Measurements from ENCODE around the gene KCNK7.

KCNK7 gene

DNA sequence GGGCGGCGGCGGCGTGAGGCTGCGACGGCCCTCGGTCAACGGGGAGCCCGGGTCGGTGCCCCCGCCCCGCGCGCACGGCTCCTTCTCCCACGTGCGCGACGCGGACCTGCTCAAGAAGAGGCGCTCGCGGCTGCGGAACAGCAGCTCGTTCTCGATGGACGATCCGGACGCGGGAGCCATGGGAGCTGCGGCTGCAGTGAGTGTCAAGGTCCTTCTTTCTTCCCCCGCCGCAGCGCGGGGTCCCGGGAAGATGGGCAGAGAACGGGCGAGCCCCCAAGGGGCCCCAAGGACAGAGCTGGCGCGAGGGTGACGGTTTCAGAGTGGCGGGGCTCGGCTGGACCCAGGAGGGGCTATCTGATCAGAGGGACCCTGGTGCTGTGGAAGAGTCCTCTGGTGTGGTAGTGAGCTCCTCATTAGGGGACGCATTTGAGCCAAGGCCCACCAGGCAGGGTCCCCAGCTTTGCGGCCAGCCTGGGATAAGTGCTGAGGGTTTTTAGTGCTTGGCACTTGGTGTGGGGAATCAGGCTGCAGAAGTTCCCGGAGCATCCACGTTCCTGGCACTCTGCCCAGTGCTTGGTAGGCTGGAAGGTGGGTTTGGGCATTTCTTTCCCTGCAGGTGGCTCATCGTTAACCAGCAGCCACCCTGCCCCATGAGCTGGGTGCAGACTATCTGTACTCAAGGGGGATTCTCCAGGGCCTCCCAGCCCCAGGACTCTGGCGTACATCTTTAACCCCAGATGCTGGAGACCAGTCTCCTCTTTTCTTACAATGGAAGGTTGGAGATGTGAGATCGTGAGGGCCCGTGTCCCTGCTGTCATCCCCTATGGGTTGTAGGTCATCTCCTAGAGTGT is 10.0 kb downstream of the KCNK7 start:
- no peak for DNase-seq

DNA sequence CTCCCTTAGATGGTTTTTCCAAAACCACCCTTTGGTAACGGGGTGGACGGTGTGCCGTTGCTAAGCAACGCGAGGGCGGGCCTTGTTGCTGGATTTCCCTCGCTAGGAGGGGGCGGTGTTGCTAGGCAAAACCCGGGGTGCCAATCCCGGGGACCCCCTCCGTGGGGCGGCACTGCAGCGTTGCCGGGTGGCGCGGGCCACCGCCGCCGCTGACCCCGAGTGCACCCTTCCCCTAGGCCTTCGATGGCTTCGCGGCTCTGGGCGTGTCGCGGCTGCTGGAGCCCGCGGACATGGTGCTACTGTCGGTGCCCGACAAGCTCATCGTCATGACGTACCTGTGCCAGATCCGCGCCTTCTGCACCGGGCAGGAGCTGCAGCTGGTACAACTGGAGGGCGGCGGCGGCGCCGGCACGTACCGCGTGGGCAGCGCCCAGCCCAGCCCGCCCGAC is 10.9 kb downstream of the KCNK7 start:
- no peak for DNase-seq

DNA sequence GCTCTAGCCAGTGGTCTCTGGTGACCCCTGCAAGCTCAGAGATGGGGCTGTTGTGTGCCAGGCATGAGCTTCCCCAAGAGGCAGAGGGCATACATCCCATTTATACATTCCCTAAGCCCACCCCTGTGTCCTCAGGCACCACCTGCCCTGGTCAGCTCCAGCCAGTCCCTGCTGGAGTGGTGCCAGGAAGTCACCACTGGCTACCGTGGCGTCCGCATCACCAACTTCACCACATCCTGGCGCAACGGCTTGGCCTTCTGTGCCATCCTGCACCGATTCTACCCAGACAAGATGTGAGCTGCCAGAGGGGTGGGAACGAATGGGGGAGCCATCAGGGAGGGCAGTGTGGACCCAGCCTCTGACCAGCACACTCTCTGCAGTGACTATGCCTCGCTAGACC is 11.5 kb downstream of the KCNK7 start:
- DNase-seq: no peak

DNA sequence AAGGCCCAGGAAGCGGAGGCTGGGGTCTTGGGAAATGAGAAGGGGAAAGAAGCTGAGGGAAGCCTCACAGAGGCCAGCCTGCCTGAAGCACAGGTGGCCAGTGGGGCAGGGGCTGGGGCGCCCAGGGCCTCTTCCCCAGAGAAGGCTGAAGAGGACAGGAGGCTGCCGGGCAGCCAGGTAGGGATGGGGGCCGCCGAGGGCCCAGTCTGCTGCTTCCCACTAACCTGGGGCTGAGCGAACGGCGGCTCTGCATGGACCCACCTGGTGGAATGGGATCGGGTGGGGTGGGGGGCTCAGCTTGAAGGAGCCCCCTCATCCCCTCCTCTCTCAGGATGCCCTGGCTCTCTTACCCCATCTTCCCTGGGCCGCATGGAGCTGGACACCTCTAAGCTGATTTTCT is 12.0 kb downstream of the KCNK7 start:
- DNase-seq: no peak

DNA sequence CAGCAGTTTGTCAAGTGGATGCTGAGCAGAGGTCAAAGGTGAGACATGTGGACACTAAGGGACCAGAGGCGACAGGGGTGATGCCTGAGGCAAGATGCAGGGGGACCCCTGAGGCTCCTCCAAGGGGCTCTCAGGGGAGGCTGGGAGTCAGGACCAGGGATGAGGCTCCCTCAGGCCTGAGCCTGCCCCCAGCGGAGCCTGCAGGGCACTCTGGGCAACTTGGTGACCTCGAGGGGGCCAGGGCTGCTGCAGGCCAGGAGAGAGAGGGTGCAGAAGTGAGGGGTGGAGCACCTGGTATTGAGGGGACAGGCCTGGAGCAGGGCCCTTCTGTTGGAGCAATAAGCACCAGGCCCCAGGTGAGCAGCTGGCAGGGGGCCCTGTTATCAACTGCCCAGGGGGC is 13.7 kb downstream of the KCNK7 start:
- DNase-seq: no peak

DNA sequence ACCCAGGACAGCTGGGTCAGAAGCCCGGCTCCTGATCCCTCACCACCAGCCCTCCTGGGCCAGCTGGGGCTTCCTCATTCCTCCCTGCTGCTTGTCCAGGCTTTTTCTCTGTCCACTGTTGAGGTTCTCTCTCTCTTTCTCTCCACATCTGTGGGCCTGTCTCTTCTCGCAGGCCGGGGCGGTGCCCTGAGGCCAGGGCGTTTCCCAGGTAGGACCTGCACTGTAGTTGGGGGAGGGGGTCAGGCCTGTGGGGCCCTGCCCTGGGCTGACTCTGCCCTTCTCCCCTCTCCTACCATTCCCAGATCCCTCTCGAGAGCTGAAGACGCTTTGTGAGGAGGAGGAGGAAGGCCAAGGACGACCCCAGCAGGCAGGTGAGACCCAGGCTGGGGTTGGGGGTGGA is 14.8 kb downstream of the KCNK7 start:
- DNase-seq: no peak

DNA sequence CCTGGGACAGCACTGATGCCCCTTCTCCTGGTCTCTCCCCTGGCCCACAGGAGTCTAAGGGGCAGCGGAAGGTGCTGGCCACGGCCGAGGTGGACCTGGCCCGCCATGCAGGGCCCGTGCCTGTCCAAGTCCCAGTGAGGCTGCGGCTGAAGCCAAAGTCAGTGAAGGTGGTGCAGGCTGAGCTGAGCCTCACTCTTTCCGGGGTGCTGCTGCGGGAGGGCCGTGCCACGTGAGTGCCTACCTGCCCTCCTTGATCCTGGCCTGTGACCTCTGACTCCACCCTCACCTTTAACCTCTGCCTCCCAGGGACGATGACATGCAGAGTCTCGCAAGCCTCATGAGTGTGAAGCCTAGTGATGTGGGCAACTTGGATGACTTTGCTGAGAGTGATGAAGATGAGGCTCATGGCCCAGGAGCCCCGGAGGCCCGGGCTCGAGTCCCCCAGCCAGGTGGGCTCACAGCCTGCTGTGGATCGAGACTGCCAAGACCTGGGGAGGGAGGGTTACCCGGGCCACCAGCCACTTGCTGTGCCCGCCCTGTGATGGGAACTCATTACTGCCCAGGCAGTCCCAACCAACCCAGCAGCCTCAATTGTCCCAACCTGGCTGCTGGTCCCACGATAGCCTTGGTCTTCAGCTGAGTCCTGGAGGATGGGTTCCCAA is 15.4 kb downstream of the KCNK7 start:
- DNase-seq: no peak

DNA sequence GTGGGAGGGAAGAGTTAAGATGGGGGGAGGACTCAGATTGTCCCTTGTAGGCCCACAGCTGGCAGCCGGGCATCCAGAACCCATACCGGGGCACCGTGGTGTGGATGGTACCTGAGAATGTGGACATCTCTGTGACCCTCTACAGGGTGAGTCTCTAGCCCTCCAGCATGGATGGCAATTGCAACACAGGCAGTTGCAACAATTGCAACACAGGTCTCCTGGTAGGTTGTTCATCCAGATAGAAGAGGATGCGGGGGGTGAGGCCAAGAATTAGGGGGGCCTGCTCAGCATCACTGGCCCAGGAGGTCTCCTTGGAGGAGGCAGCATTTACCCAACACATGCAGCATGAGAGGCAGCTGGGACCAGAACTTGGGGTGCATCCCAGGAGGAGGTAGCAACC is 16.3 kb downstream of the KCNK7 start:
- no peak for DNase-seq

DNA sequence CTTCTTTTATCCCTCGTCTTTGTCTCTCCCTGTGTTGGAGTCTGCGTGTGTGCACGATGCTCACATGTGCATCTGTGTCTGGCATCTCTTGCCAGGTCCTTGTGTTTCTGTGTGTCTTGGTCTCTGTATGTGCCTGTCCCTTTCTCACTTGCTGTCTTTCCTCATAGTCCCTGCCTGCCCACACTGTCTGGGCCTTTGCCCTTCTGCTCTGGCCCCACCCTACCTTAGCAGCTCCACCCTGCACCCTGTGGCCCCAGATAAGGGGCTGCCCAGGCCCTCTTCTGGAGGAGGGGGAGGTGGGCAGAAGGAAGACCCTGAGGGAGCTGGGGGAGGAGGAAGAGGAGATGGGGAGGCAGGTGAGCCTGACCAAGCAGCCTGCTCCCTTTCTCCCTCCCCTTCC is 16.9 kb downstream of the KCNK7 start:
- DNase-seq: no peak

DNA sequence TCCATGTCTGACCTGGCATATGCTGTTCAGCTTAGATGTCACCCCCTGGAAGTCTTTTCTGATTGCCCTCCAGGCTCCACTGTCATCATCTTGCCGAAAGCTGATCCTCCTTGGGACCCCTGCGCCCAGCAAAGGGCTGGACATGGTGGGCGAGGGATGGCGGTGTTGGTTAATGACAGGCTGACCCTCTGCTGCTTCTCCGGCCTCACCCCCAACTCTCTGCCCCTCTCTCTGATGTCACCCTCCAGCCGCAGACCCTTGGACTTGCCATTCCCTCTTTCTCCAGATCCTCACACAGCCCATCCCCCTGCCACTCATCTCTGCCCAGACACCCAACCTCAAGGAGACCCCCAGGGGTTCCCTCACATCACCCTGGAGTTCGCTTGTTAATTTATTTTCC is 17.5 kb downstream of the KCNK7 start:
- DNase-seq: no peak

DNA sequence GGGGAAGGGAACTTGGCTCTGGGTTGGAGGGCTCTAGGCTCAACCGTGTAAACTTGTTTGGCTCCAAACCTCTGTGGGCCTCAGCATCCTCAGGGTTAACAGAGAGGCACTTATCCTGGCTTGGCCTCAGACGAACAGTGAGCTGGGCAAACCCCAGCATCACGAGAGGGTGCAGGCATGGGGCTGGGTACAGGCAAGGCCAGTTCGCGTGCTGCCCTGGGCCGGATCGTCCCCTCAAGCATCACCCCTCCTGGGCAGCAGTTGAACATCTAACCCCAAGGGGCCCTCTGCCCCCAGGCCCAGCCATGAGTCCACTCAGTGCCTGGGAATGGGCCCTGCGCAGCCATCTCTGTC is 17.9 kb downstream of the KCNK7 start:
- no peak for DNase-seq

DNA sequence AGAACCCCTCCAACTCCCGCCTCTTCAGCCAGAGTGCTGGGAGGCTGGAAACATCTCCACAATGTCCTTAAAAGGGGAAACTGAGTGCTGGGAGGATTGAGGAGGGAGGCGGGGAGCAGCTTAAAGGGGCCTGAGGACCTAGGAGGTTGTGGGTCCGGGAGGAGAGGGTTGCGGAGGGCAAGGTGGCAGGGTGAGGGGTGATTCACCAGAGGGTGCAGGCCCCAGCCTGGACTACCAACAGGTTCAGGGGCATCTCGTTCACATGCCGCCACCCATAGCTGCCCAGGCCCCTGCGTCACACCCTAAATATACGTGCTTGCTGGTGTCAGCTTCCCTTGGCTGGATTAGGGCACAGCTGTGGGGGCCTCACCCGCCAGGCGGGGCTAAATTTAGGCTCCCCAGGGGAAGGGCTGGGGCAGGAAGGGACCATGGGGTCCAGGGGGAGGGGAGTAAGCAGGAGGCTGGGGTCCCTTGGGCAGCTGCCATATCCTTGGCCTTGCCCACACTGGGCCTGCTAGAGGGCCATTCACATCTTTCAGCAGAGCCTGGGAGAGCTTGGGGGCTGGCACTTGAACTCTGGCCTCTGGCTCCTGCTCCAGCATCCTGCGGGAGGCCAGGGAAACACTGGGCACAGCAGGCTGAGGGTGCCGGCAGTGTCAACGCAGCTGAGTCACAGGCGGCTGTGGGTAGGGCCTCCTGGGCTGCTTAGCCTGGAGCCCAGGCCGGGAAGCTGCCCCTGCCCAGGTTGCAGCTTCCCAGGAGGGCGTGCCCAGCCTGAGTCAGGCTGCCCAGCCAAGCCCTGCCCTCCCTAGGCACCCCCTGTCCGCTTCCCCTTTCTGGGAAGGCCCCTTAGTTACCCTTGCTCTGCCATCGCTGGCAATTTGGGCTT is 18.5 kb downstream of the KCNK7 start:
- DNase-seq: no peak

DNA sequence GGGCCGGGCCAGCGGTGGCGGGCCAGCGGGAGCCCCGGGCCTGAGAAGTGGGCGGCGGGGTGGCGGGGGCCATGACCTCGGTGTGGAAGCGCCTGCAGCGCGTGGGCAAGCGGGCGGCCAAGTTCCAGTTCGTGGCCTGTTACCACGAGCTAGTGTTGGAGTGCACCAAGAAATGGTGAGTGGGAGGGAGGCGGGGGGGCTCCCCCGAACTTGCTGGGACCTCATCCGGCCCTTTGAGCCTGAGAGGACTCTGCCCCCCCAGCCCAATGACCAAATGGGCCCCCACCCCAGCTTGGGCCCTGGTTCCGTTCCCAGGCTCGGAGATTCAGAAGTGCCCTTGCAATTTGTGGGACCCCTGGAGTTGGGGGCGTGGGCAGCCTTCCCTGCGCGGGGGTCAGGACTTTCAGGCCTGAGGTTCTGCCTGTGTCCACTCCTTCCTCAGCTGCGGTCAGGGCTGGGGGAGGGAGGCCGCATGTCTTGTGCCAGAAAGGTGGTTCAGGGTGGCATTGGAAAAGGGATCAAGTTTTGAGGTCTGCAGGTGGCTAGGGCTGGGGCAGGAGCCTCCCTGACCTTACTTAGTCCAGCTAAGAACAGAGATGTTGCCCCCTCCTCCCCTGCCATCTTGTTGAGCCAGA is 19.3 kb downstream of the KCNK7 start:
- no peak for DNase-seq

DNA sequence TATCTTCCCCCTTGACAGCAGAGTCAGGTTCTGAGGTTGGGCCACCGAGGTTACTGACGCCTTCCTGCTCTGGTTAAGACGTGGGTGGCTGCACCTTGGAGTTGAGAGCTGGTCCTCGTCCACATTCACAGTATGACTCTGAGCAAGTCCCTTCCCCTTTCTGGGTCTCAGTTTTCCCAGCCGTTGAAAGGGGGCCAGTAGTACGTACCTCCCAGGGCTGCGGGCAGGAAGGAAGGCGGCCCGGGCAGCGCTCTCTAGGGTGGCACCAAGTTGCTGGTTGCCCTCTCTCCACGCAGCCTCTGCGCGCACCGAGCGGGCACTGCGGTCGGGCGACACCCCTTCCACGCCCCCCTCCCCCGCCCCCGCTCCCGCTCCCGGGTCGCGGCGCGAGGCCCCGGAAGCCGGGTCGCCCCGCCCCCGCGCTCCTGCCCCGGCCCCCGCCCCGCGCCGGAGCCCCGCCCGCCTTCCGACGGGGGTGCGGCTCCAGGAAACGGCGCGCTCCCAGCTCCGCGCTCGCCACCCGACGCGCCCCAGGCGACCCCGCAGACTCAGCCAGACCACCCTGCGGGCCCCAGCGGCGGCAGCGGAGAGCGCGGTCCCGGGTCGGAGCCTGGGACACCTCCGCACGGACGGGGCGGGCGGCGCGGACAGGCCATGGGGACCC is 19.9 kb downstream of the KCNK7 start, which contains the start of gene EHBP1L1:
TSS of gene EHBP1L1 (plus strand) at position 486 of the 664 bp plus-strand sequence. CDS start 250 bp downstream, outside the sequence.
- DNase-seq: no peak

DNA sequence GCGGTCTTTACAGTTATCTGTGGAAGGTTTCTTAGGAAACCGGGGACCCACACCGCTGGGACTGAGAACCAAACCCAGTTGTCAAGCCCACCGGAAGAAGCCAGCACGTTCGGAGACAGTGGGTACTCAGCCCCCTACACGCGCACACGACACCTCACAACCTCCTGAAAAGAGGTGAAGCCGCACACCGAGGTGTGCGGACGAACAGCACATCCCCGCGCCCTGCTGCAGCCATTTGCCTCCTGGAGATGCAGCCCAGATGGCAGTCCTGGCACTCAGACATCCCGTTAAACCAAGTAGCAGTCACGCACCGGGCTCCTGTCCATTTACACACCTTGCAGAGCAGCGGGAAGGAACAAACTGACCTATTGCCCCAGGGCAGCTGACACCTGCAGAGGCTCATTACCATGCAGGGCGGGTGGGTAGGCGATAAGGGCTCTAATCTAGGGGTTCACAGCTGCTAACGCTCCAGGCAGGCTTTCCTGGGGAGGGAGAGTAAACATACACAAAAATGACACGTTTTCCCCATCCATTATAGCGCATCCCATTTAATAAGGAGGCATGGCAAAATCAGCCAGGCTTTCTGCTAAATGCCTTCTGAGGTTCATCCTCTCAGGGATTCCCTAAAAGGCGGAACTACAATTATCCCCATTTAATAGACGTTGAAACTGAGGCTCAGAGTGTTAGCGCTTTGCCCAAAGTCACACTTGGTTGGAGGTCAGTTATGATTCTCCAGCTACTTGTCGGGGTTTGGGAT is 20.6 kb downstream of the KCNK7 start:
- DNase-seq: no peak

DNA sequence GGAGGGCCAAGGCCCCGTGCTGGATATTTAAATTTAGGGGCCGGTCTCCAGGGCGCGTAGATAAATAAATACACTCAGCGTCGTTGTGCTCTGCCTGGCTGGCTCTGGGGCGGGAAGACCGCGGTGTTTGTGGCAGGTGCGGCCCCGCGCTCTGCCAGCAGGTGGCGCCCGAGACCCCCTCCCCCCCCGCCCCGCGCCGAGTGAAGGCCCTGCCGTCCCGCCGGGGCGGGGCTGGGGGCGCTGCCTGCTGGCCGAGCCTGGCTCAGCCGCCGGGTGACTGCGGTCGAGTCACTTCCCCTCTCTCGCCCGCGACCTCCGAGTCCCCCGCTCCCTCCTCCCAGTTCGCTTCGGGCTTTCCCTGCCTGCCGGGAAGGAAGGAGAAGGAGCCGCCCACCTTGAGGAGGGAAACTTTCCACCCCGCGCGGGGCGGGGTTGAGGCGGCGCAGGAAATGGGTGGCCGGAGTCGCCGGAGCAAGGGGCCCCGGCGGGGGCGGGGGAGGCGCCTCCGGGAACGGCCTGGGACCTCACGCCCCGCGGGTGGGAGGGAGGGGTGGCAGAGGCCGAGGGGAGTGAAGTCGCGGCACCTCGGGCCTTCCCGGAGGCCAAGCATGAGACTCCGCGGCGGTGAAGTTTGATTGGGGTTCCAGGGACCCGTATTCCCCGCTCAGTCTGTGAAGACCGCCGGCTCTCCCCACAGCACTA is 21.3 kb downstream of the KCNK7 start:
- DNase-seq: no peak

DNA sequence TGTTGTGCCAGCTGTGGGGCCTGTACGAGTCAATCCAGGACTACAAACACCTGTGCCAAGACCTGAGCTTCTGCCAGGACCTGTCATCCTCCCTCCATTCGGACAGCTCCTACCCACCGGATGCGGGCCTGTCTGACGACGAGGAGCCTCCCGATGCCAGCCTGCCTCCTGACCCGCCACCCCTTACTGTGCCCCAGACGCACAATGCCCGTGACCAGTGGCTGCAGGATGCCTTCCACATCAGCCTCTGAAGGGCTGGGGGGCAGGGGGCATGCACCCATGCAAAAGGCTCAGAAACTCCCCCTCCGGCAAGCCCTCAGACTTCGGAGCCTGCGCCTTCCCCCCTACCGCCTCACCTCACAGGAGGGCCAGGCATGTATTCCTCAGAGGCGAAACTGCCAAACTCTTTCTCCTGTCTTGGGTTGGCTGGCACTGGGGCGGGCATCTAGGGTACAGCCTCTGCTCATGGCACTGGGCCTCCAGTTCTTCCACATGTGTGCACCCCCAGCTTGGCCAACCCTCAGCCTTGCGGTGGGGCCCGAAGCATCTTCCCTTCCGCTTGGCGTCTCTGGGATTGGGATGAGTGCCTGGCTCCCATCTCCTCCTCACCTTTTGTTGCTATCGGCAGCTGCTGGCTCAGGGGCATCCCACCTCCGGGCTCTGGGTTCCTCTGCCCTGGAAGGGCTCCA is 22.1 kb downstream of the KCNK7 start:
- DNase-seq: no peak

DNA sequence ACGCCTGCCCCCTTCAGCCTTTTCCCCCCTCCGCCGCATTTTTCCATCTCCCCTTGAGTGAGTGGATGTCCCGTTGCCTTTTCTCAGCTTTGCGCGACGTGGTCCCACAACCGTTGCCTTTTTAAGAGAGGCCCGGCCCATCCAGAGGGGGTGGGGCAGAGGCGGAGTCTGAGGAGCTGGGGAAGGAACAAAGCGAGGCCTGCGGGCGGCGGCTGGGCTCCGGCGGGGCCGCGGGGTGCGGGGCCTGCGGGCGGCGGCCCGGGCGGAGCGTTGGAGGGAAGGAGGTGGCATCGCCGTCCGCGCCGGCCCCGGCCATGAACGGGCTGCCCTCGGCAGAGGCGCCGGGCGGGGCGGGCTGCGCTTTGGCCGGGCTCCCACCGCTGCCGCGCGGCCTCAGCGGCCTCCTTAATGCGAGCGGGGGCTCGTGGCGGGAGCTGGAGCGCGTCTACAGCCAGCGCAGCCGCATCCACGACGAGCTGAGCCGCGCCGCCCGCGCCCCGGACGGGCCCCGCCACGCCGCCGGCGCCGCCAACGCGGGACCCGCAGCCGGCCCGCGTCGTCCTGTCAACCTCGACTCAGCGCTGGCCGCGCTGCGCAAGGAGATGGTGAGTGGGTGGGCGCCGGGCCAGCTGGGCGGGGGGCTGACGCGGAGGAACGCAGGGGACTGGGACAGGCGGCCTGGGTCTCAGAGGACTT is 23.1 kb downstream of the KCNK7 start, which contains the start of gene FAM89B:
TSS of gene FAM89B (plus strand) at position 183 of the 696 bp plus-strand sequence. CDS start at position 315, 132 bp downstream.
- DNase-seq: no peak

DNA sequence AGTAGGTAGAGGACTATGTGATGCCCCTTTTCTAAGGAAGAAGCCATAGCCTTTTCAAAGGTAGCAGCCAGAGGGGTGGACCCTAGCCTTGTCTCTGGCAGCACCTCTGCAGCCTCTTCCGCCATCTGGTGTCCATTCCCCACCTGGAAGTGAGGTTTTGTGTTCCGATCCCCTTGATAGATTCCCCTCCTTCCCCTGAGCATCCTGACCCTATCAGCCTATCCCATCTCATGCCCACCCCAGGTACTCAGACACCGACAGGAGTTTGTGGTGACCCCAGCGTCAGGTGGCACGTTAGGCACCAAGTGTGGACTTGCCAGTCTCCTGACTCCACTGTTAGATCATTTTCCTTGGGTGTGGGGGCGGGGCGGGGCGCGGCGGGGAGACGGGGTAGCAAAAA is 23.7 kb downstream of the KCNK7 start:
- DNase-seq: no peak

DNA sequence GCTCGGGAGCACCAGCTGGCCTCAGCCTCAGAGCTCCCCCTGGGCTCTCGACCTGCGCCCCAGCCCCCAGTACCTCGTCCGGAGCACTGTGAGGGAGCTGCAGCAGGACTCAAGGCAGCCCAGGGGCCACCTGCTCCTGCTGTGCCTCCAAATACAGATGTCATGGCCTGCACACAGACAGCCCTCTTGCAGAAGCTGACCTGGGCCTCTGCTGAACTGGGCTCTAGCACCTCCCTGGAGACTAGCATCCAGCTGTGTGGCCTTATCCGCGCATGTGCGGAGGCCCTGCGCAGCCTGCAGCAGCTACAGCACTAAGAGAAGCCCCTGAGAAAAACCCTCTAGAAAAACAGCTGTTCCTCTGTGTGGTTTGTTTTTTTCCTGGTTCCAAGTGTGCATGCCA is 24.2 kb downstream of the KCNK7 start:
- no peak for DNase-seq
